Trophoblast cell (in vitro differentiated cells and primary cell): ENCODE data around the gene ZBTB7B.
A peak's percentile ranks its signal among the peaks of the same experiment; 100 is the strongest.

Experiments
- DNase-seq, 2 donors: peaks; one replicate each; pipeline ENCODE4 v3.0.0-alpha.2; 2016
- H2AFZ ChIP-seq: 2 replicates; pipeline ENCODE4 v1.6.1; 2013; ENCODE audit warnings: low read length, moderate library complexity, mild to moderate bottlenecking; ENCODE audit not compliant: insufficient read depth, poor library complexity
- H2AK5ac ChIP-seq: 2 replicates; pipeline ENCODE4 v1.6.1; 2013; ENCODE audit warnings: mild to moderate bottlenecking, low read length
- H2BK120ac ChIP-seq: 2 replicates; pipeline ENCODE4 v1.6.1; 2013; ENCODE audit warnings: low read length, mild to moderate bottlenecking, moderate library complexity; ENCODE audit not compliant: insufficient read depth, poor library complexity
- H2BK12ac ChIP-seq: 2 replicates; pipeline ENCODE4 v1.6.1; 2013; ENCODE audit warnings: mild to moderate bottlenecking, low read length, moderate library complexity
- H2BK5ac ChIP-seq: 2 replicates; pipeline ENCODE4 v1.6.1; 2013; ENCODE audit warnings: low read length, low read depth, moderate library complexity, mild to moderate bottlenecking; ENCODE audit not compliant: poor library complexity
- H3K14ac ChIP-seq: 2 replicates; pipeline ENCODE4 v1.6.1; 2013; ENCODE audit warnings: mild to moderate bottlenecking, low read length
- H3K18ac ChIP-seq: 2 replicates; pipeline ENCODE4 v1.6.1; 2013; ENCODE audit warnings: mild to moderate bottlenecking, low read length
- H3K23ac ChIP-seq: 2 replicates; pipeline ENCODE4 v1.6.1; 2013; ENCODE audit warnings: low read length
- H3K27ac ChIP-seq: 2 replicates; pipeline ENCODE4 v1.5.1; 2013; ENCODE audit warnings: low read depth, mild to moderate bottlenecking, inconsistent platforms, low read length, moderate library complexity
- H3K27me3 ChIP-seq: 2 replicates; pipeline ENCODE4 v1.6.1; 2013; ENCODE audit warnings: inconsistent platforms, mild to moderate bottlenecking, low read length, moderate library complexity; ENCODE audit not compliant: insufficient read depth
- H3K36me3 ChIP-seq, 2 experiments: 1 replicate in 1 of 2; 2 replicates in 1 of 2; pipeline ENCODE4 v1.6.1; 2013; ENCODE audit warnings: low read length in 2 of 2, mild to moderate bottlenecking in 2 of 2, moderate library complexity in 1 of 2; ENCODE audit not compliant: insufficient read depth in 2 of 2, control insufficient read depth in 1 of 2
- H3K4ac ChIP-seq: 2 replicates; pipeline ENCODE4 v1.6.1; 2013; ENCODE audit warnings: low read depth, mild to moderate bottlenecking, low read length, moderate library complexity
- H3K4me1 ChIP-seq, 2 experiments: 1 replicate in 1 of 2; 2 replicates in 1 of 2; pipeline ENCODE4 v1.6.1; 2013; ENCODE audit warnings: low read length in 2 of 2, mild to moderate bottlenecking in 2 of 2, moderate library complexity in 1 of 2; ENCODE audit not compliant: insufficient read depth in 2 of 2, control insufficient read depth in 1 of 2
- H3K4me2 ChIP-seq: 2 replicates; pipeline ENCODE4 v1.6.1; 2013; ENCODE audit warnings: inconsistent platforms, mild to moderate bottlenecking, low read length, moderate library complexity
- H3K4me3 ChIP-seq: 2 replicates; pipeline ENCODE4 v1.5.1; 2013; ENCODE audit warnings: mild to moderate bottlenecking, low read depth, low read length, inconsistent platforms
- H3K79me1 ChIP-seq: one replicate; pipeline ENCODE4 v1.6.1; 2013; ENCODE audit warnings: low read length
- H3K79me2 ChIP-seq: 2 replicates; pipeline ENCODE4 v1.6.1; 2013; ENCODE audit warnings: low read length, mild to moderate bottlenecking; ENCODE audit not compliant: control insufficient read depth, insufficient read depth, poor library complexity
- H3K9ac ChIP-seq: 2 replicates; pipeline ENCODE4 v1.6.1; 2013; ENCODE audit warnings: mild to moderate bottlenecking, low read length
- H3K9me3 ChIP-seq: 2 replicates; pipeline ENCODE4 v1.6.1; 2013; ENCODE audit warnings: low read depth, mild to moderate bottlenecking, control low read depth, inconsistent platforms, low read length; ENCODE audit not compliant: insufficient read depth
- H4K12ac ChIP-seq: 2 replicates; pipeline ENCODE4 v1.6.1; 2013; ENCODE audit warnings: low read depth, mild to moderate bottlenecking, low read length, moderate library complexity
- H4K8ac ChIP-seq: 2 replicates; pipeline ENCODE4 v1.6.1; 2013; ENCODE audit warnings: low read depth, mild to moderate bottlenecking, low read length, moderate library complexity
- H4K91ac ChIP-seq: one replicate; pipeline ENCODE4 v1.6.1; 2013; ENCODE audit warnings: low read depth, mild to moderate bottlenecking, low read length, moderate library complexity
- WGBS: extraction: QIAGEN DNeasy Blood & Tissue Kit; methylation state at CpG from one replicate; pipeline ENCODE4 v1.1.7; 2013; ENCODE audit warnings: missing lambda C conversion rate; ENCODE audit not compliant: insufficient read length, insufficient coverage; ENCODE audit errors: extremely low coverage; 5-methylcytosine and 5-hydroxymethylcytosine counted together

ZBTB7B gene

GRCh38 chr1:155063550-155064110 is 61.0 kb downstream of the ZBTB7B start, which contains the start of gene EFNA4:
Gene EFNA4, plus strand, starts transcription at chr1:155063740. Its CDS starts 84 bp downstream, at chr1:155063824.
- Histone ChIP-seq H4K91ac (peak within 1 kb of the TSS; percentile 82), H2AK5ac (peak within 1 kb of the TSS; percentile 26), H4K12ac (peak within 1 kb of the TSS; percentile 80), H3K23ac (no peak within 1 kb of the TSS), H3K4me3 (peak within 1 kb of the TSS; percentile 95), H3K4ac (peak within 1 kb of the TSS; percentile 82), H2BK120ac (peak within 1 kb of the TSS; percentile 75), H3K27ac (peak within 1 kb of the TSS; percentile 84), H3K18ac (peak within 1 kb of the TSS; percentile 95), H3K9me3 (no peaks in the 10 kb centered on the region), H3K79me2 (peaks cover 5% of the 10 kb centered on the region), H2BK5ac (peak within 1 kb of the TSS; percentile 85), H3K27me3 (no peaks in the 10 kb centered on the region), H2BK12ac (no peak within 1 kb of the TSS), H4K8ac (peak within 1 kb of the TSS; percentile 90), H2AFZ (peak within 1 kb of the TSS; percentile 82), H3K36me3 (peaks cover 12 to 16% of the 10 kb centered on the region in 2 experiments), H3K79me1 (peaks cover 6% of the 10 kb centered on the region), H3K4me1 (peaks cover 7 to 12% of the 10 kb centered on the region in 2 experiments), H3K9ac (peak within 1 kb of the TSS; percentile 90), H3K14ac (peak within 1 kb of the TSS; percentile 90), H3K4me2 (peak within 1 kb of the TSS; percentile 77)
- WGBS: no CpG with 5 or more reads among the region's 57 CpGs
- DNase-seq: peak; percentile 67 to 85

GRCh38 chr1:155064111-155064831 is 61.7 kb downstream of the ZBTB7B start:
- Histone ChIP-seq H2BK12ac (no peak overlapping the region), H3K36me3 (peaks cover 19 to 22% of the 10 kb centered on the region in 2 experiments), H3K4me1 (peaks cover 7 to 12% of the 10 kb centered on the region in 2 experiments), H3K18ac (peak overlapping the region; percentile 74), H2BK5ac (peak overlapping the region; percentile 38), H3K9me3 (no peaks in the 10 kb centered on the region), H2BK120ac (peak overlapping the region; percentile 49), H3K23ac (no peak overlapping the region), H3K14ac (peak overlapping the region; percentile 29), H3K79me2 (peaks cover 5% of the 10 kb centered on the region), H3K9ac (peak overlapping the region; percentile 77), H3K27me3 (no peaks in the 10 kb centered on the region), H4K91ac (peak overlapping the region; percentile 82), H3K27ac (peak overlapping the region; percentile 84), H4K12ac (peak overlapping the region; percentile 56), H3K4ac (peak overlapping the region; percentile 82), H4K8ac (peak overlapping the region; percentile 53), H2AK5ac (peak overlapping the region; percentile 26), H3K4me3 (peak overlapping the region; percentile 95), H3K79me1 (peaks cover 6% of the 10 kb centered on the region), H2AFZ (peak overlapping the region; percentile 56), H3K4me2 (peak overlapping the region; percentile 77)
- DNase-seq: peak; percentile 66 to 67
- WGBS: no CpG with 5 or more reads among the region's 14 CpGs

- no peaks in the 10 kb centered on the region for H3K9me3 ChIP-seq
- H3K4ac ChIP-seq: no peak overlapping the region
- H2BK12ac ChIP-seq: no peak overlapping the region
- H3K14ac ChIP-seq: no peak overlapping the region
- no peak overlapping the region for H4K8ac ChIP-seq
- no peak overlapping the region for H4K12ac ChIP-seq
- no peak overlapping the region for H2BK120ac ChIP-seq
- H3K27me3 ChIP-seq: no peaks in the 10 kb centered on the region
- H3K4me3 ChIP-seq: no peak overlapping the region
- peaks cover 23 to 25% of the 10 kb centered on the region in 2 experiments for H3K36me3 ChIP-seq
- no peak overlapping the region for H3K18ac ChIP-seq
- H3K4me1 ChIP-seq: peaks cover 7 to 12% of the 10 kb centered on the region in 2 experiments
- DNase-seq: no peak
- H4K91ac ChIP-seq: no peak overlapping the region
- no peak overlapping the region for H3K9ac ChIP-seq
- H2AK5ac ChIP-seq: no peak overlapping the region
- H3K4me2 ChIP-seq: no peak overlapping the region
- no peak overlapping the region for H2BK5ac ChIP-seq
- H3K23ac ChIP-seq: no peak overlapping the region
- H3K27ac ChIP-seq: no peak overlapping the region
- peaks cover 5% of the 10 kb centered on the region for H3K79me2 ChIP-seq
- no CpG with 5 or more reads among the region's 5 CpGs for WGBS
- H3K79me1 ChIP-seq: peaks cover 6% of the 10 kb centered on the region
- H2AFZ ChIP-seq: no peak overlapping the region
These were observed 62.3 kb downstream of the ZBTB7B start for GRCh38 chr1:155064832-155065429.

GRCh38 chr1:155066777-155067176 is 64.2 kb downstream of the ZBTB7B start:
- Histone ChIP-seq H2AFZ (no peak overlapping the region), H4K8ac (no peak overlapping the region), H2AK5ac (no peak overlapping the region), H3K79me1 (peaks cover 6% of the 10 kb centered on the region), H2BK120ac (no peak overlapping the region), H3K79me2 (peaks cover 5% of the 10 kb centered on the region), H3K14ac (no peak overlapping the region), H4K91ac (no peak overlapping the region), H3K4me3 (no peak overlapping the region), H3K18ac (no peak overlapping the region), H3K9ac (no peak overlapping the region), H3K27ac (no peak overlapping the region), H3K23ac (no peak overlapping the region), H3K27me3 (peaks cover 10% of the 10 kb centered on the region), H2BK5ac (no peak overlapping the region), H3K4me1 (peaks cover 11 to 22% of the 10 kb centered on the region in 2 experiments), H3K4ac (no peak overlapping the region), H3K36me3 (peaks cover 23 to 25% of the 10 kb centered on the region in 2 experiments), H4K12ac (no peak overlapping the region), H3K9me3 (peaks cover 3% of the 10 kb centered on the region), H2BK12ac (no peak overlapping the region), H3K4me2 (no peak overlapping the region)
- DNase-seq: no peak
- no CpG with 5 or more reads among the region's 8 CpGs for WGBS
